SK-N-SH (cell line): ENCODE measurements around the gene SPDEF.

Source experiments
- CTCF ChIP-seq: fragments of 200-600 bp; sonication (generic); IDR thresholded peaks from 2 replicates; pipeline ENCODE4 v1.6.1; 2017; ENCODE audit warnings: antibody characterized with exemption, mild to moderate bottlenecking, moderate library complexity
- MXI1 ChIP-seq: IDR thresholded peaks from 2 replicates; pipeline ENCODE4 v1.6.1; 2012; ENCODE audit warnings: mild to moderate bottlenecking, low read depth, low read length, improper control_type of control experiment
- PBX3 ChIP-seq: IDR thresholded peaks from 2 replicates; pipeline ENCODE4; 2012
- RAD21 ChIP-seq: IDR thresholded peaks from 2 replicates; pipeline ENCODE4 v1.6.1; 2012; ENCODE audit warnings: mild to moderate bottlenecking, low read length
- SMC3 ChIP-seq: IDR thresholded peaks from 2 replicates; pipeline ENCODE4 v1.6.1; 2012; ENCODE audit warnings: low read depth, low read length, improper control_type of control experiment
- TAF1 ChIP-seq: IDR thresholded peaks from 2 replicates; pipeline ENCODE4 v1.6.1; 2012; ENCODE audit warnings: low read depth, mild to moderate bottlenecking, low read length, moderate library complexity, borderline replicate concordance
- ZBTB33 ChIP-seq: IDR thresholded peaks from 2 replicates; pipeline ENCODE4 v1.4.0; 2012; ENCODE audit warnings: low read depth, borderline replicate concordance

GRCh38 chr6:34535646-34536045 lies 20.5 kb downstream of the SPDEF start:
- TF ChIP-seq ZBTB33 = no peak
- TF ChIP-seq CTCF = no peak
- TF ChIP-seq RAD21 = no peak
- no peak for TF ChIP-seq MXI1
- no peak for TF ChIP-seq PBX3
- no peak for TF ChIP-seq TAF1
- no peak for TF ChIP-seq SMC3
